WERI-Rb-1 (cell line): Measurements from ENCODE around the gene KRT20.

ENCODE experiments used
- DNase-seq: peaks from one replicate; pipeline ENCODE4 v3.0.0-alpha.2; 2020
- H3K27ac ChIP-seq: fragments of 250-450 bp; sonication (Bioruptor Pico); 2 replicates; pipeline ENCODE4 v1.5.1; 2020; ENCODE audit warnings: mild to moderate bottlenecking, moderate library complexity
- H3K27me3 ChIP-seq: fragments of 250-450 bp; sonication (Bioruptor Pico); 2 replicates; pipeline ENCODE4 v1.5.1; 2021; ENCODE audit warnings: mild to moderate bottlenecking, low read depth, moderate library complexity; ENCODE audit not compliant: insufficient read depth, severe bottlenecking
- H3K36me3 ChIP-seq: fragments of 250-450 bp; sonication (Bioruptor Pico); 2 replicates; pipeline ENCODE4 v1.5.1; 2020; ENCODE audit warnings: mild to moderate bottlenecking, moderate library complexity
- H3K4me3 ChIP-seq: 2 replicates; pipeline ENCODE4 v1.5.1; 2011; ENCODE audit warnings: low read depth, mild to moderate bottlenecking, control low read depth, low read length
- H3K9me3 ChIP-seq: fragments of 250-450 bp; sonication (Bioruptor Pico); 2 replicates; pipeline ENCODE4 v1.5.1; 2021; ENCODE audit warnings: mild to moderate bottlenecking, moderate library complexity; ENCODE audit not compliant: severe bottlenecking
- TF ChIP-seq, protein P1 (sequence below): IDR thresholded peaks from 2 replicates; pipeline ENCODE4 v1.5.1; 2011; ENCODE audit warnings: low read depth, mild to moderate bottlenecking, control low read depth, inconsistent platforms, low read length

The KRT20 gene

GRCh38 chr17:40873801-40874200 is 11.2 kb downstream of the KRT20 start:
- DNase-seq: no peak
- Histone ChIP-seq H3K36me3 (no peaks in the 10 kb centered on the region), H3K4me3 (no peak overlapping the region), H3K27ac (no peak overlapping the region), H3K9me3 (peaks cover 2% of the 10 kb centered on the region), H3K27me3 (peaks cover 99% of the 10 kb centered on the region)
- TF ChIP-seq, protein P1, sequence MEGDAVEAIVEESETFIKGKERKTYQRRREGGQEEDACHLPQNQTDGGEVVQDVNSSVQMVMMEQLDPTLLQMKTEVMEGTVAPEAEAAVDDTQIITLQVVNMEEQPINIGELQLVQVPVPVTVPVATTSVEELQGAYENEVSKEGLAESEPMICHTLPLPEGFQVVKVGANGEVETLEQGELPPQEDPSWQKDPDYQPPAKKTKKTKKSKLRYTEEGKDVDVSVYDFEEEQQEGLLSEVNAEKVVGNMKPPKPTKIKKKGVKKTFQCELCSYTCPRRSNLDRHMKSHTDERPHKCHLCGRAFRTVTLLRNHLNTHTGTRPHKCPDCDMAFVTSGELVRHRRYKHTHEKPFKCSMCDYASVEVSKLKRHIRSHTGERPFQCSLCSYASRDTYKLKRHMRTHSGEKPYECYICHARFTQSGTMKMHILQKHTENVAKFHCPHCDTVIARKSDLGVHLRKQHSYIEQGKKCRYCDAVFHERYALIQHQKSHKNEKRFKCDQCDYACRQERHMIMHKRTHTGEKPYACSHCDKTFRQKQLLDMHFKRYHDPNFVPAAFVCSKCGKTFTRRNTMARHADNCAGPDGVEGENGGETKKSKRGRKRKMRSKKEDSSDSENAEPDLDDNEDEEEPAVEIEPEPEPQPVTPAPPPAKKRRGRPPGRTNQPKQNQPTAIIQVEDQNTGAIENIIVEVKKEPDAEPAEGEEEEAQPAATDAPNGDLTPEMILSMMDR: no peak

- DNase-seq: no peak
Measured at GRCh38 chr17:40873255-40873654, 11.8 kb downstream of the KRT20 start.

GRCh38 chr17:40872416-40872815 is 12.6 kb downstream of the KRT20 start:
- TF ChIP-seq, protein P1: no peak
- no peaks in the 10 kb centered on the region for H3K36me3 ChIP-seq
- H3K27me3 ChIP-seq: peaks cover 96% of the 10 kb centered on the region
- no peak overlapping the region for H3K27ac ChIP-seq
- no peak overlapping the region for H3K4me3 ChIP-seq
- DNase-seq: no peak
- H3K9me3 ChIP-seq: peaks cover 2% of the 10 kb centered on the region

More at GRCh38 chr17:40873255-40873654, 11.8 kb downstream of the KRT20 start:
- Histone ChIP-seq H3K4me3 (no peak overlapping the region), H3K27me3 (peaks cover 97% of the 10 kb centered on the region), H3K36me3 (no peaks in the 10 kb centered on the region), H3K27ac (no peak overlapping the region), H3K9me3 (peaks cover 2% of the 10 kb centered on the region)
- TF ChIP-seq, protein P1: no peak

DNA sequence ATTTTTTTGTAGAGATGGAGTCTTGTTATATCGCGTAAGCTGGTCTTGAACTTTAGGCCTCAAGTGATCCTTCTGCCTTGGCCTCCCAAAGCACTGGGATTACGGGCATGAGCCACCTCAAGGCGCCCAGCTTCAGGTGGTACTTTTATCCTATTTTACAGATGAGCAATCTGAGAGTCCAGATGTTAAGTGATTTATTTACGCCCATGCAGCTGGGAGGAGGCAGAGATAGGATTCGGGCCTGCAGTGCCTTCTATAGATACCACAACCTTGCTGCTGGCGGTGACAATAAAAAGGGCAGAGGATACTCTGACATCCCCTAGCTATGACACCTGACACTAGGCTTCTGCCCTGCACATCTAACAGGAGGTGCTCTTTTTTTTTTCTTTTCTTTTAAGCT is 13.7 kb downstream of the KRT20 start:
- no peak for DNase-seq
- Histone ChIP-seq H3K36me3 (no peaks in the 10 kb centered on the region), H3K27ac (no peak overlapping the region), H3K4me3 (no peak overlapping the region), H3K9me3 (peaks cover 2% of the 10 kb centered on the region), H3K27me3 (peaks cover 96% of the 10 kb centered on the region)
- TF ChIP-seq, protein P1: no peak

GRCh38 chr17:40870136-40870535 is 14.9 kb downstream of the KRT20 start:
- TF ChIP-seq, protein P1: no peak
- DNase-seq: no peak
- peaks cover 2% of the 10 kb centered on the region for H3K9me3 ChIP-seq
- no peaks in the 10 kb centered on the region for H3K36me3 ChIP-seq
- no peak overlapping the region for H3K27ac ChIP-seq
- H3K27me3 ChIP-seq: peaks cover 96% of the 10 kb centered on the region
- H3K4me3 ChIP-seq: no peak overlapping the region

DNA sequence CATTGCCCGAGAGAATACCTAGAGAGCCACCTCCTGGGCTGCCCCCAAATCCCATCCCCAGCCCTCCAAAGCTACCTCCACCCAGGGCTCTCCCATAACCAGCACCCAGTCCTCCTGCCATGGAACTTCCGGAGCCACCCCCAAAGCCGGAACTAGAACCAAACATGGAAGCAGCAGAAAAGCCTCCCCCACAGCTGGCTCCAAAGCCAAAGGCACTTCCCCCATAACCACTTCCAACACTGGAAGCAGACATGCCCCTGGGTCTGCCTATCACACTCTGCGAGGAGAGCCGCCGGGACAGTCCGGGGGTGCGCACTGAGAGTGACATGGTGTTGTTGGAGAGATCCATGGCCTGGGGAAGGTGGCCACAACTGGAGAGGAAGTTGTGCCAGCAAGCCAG is 18.2 kb downstream of the KRT20 start, which contains the start of gene KRT12:
KRT12 (minus strand) TSS at position 386 of the 400 bp plus-strand sequence; CDS start at position 349, 37 bp downstream.
- TF ChIP-seq, protein P1: no peak
- no peaks in the 10 kb centered on the region for H3K36me3 ChIP-seq
- no peak for DNase-seq

More for the DNA sequence above, 18.2 kb downstream of the KRT20 start, which contains the start of gene KRT12:
- H3K4me3 ChIP-seq: no peak within 1 kb of the TSS
- H3K27me3 ChIP-seq: peaks cover 96% of the 10 kb centered on the region
- H3K9me3 ChIP-seq: peaks cover 4% of the 10 kb centered on the region
- no peak within 1 kb of the TSS for H3K27ac ChIP-seq
